ENCODE measurements around the gene SETDB2. TPM values are rescaled to one million over a fixed set of nuclear protein-coding genes. Genes with fewer than 3 reads are reported as not detected.

The SETDB2 gene
- total and polyA plus RNA-seq, 4 experiments from 2014 or later, result 11.0 to 28.2 (median 21.6) TPM

- Histone ChIP-seq H3K36me3 (ENCODE audit: insufficient read depth, low read length) (peaks cover 7% of the 10 kb centered on the region), H3K27me3 (ENCODE audit: insufficient read depth, low read length) (no peaks in the 10 kb centered on the region), H3K4me1 (ENCODE audit: insufficient read depth, low read length) (peaks cover 19% of the 10 kb centered on the region), H3K9me3 (ENCODE audit: control insufficient read depth in 1 of 2, low read length in 2 of 2) (no peaks in the 10 kb centered on the region), H3K27ac (ENCODE audit: low read depth, low read length) (no peak overlapping the region), H3K4me3 (ENCODE audit: low read length in 2 of 2) (no peak overlapping the region)
- CTCF ChIA-PET (ENCODE audit: partially characterized antibody), result interaction anchor here (1.6 kb wide), 1 partner anchor 12 kb away, joined by 3 read pairs; no protein-coding TSS in a partner anchor
- Mint-ChIP-seq H3K27me3 (no peaks in the 10 kb centered on the region), H3K4me3 (no peak overlapping the region), H3K9me3 (no peaks in the 10 kb centered on the region), H3K4me1 (peaks cover 28 to 46% (median 36%) of the 10 kb centered on the region in 4 donors), H3K27ac (peak overlapping the region in 3 of 7 donors; percentile 23 to 64 (median 30)), H3K36me3 (peaks cover 25 to 45% of the 10 kb centered on the region in 2 donors)
- no peak for DNase-seq
- intact Hi-C loops (cut with micrococcal nuclease), result loop anchor here (2.0 kb wide), 1 partner anchor 13 kb away; no protein-coding TSS in a partner anchor
- POLR2A ChIA-PET (ENCODE audit: partially characterized antibody), result no interaction called here
These were observed 59.9 kb downstream of the SETDB2 start for GRCh38 chr13:49503951-49504350.

DNA sequence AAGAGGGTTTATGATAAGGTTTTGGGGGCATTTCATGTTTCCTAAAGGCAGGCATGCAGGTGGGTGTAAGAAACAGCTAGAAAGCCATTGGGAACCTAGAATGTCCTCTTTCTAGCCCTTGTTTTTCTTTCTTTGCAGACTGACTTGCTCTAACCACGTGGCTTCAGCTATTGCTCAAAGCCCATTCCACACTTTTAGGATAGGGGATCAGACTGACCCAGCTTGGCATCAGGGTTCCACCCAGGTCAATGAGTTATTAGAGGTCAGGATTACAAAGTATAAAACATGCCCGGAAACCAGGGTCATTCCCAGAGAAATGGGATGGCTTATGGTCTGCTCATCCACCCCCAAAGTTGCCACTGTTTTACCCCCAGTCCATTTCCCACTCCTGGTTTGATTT lies 68.5 kb downstream of the SETDB2 start:
- no peak for DNase-seq
- Mint-ChIP-seq H3K27ac (peak overlapping the region in 4 of 7 donors; percentile 15 to 61 (median 40)), H3K4me3 (no peak overlapping the region), H3K4me1 (peaks cover 8 to 38% (median 14%) of the 10 kb centered on the region in 4 donors), H3K27me3 (no peaks in the 10 kb centered on the region), H3K36me3 (peaks cover 61 to 74% of the 10 kb centered on the region in 2 donors), H3K9me3 (no peaks in the 10 kb centered on the region)
- Histone ChIP-seq H3K36me3 (ENCODE audit: insufficient read depth, low read length) (peaks cover 29% of the 10 kb centered on the region), H3K4me3 (ENCODE audit: low read length in 2 of 2) (no peak overlapping the region), H3K4me1 (ENCODE audit: insufficient read depth, low read length) (peaks cover 3% of the 10 kb centered on the region), H3K27me3 (ENCODE audit: insufficient read depth, low read length) (no peaks in the 10 kb centered on the region), H3K9me3 (ENCODE audit: control insufficient read depth in 1 of 2, low read length in 2 of 2) (no peaks in the 10 kb centered on the region), H3K27ac (ENCODE audit: low read depth, low read length) (no peak overlapping the region)
- intact Hi-C loops (cut with micrococcal nuclease), result no loop called here
- ChIA-PET CTCF (ENCODE audit: partially characterized antibody) (interaction anchor here (1.3 kb wide), 1 partner anchor 16 kb away, joined by 3 read pairs; no protein-coding TSS in a partner anchor), POLR2A (ENCODE audit: partially characterized antibody) (interaction anchor here (1.0 to 1.1 kb wide), 3 partner anchors 16 to 68 kb away, joined by 3 read pairs; partner anchors contain the start of genes CAB39L, PHF11 and SETDB2)

GRCh38 chr13:49516467-49516866 lies 72.4 kb downstream of the SETDB2 start:
- H3K27ac Mint-ChIP-seq, result peak overlapping the region in 3 of 7 donors; percentile 9 to 91 (median 60)
- H3K9me3 Mint-ChIP-seq, result no peaks in the 10 kb centered on the region
- no peak for DNase-seq
- peaks cover 60 to 84% of the 10 kb centered on the region in 2 donors for H3K36me3 Mint-ChIP-seq
- no peaks in the 10 kb centered on the region for H3K27me3 Mint-ChIP-seq
- ChIA-PET POLR2A (ENCODE audit: partially characterized antibody) (interaction anchor here (1.6 kb wide), 1 partner anchor 21 kb away, joined by 5 read pairs; the partner anchor contains the start of gene PHF11), CTCF (ENCODE audit: partially characterized antibody) (interaction anchor here (1.1 to 1.5 kb wide), 3 partner anchors 9 to 70 kb away, joined by 3 read pairs; no protein-coding TSS in a partner anchor)
- H3K27me3 ChIP-seq (ENCODE audit: insufficient read depth, low read length), result no peaks in the 10 kb centered on the region
- intact Hi-C loops (cut with micrococcal nuclease), result loop anchor here (2.0 kb wide), 1 partner anchor 14 kb away; no protein-coding TSS in a partner anchor
- no peaks in the 10 kb centered on the region for H3K9me3 ChIP-seq (ENCODE audit: control insufficient read depth in 1 of 2, low read length in 2 of 2)
- peaks cover 41% of the 10 kb centered on the region for H3K36me3 ChIP-seq (ENCODE audit: insufficient read depth, low read length)
- peaks cover 0 to 27% (median 9%) of the 10 kb centered on the region in 4 donors for H3K4me1 Mint-ChIP-seq
- no peaks in the 10 kb centered on the region for H3K4me1 ChIP-seq (ENCODE audit: insufficient read depth, low read length)
- H3K4me3 Mint-ChIP-seq, result no peak overlapping the region
- no peak overlapping the region for H3K27ac ChIP-seq (ENCODE audit: low read depth, low read length)
- H3K4me3 ChIP-seq (ENCODE audit: low read length in 2 of 2), result no peak overlapping the region

DNA sequence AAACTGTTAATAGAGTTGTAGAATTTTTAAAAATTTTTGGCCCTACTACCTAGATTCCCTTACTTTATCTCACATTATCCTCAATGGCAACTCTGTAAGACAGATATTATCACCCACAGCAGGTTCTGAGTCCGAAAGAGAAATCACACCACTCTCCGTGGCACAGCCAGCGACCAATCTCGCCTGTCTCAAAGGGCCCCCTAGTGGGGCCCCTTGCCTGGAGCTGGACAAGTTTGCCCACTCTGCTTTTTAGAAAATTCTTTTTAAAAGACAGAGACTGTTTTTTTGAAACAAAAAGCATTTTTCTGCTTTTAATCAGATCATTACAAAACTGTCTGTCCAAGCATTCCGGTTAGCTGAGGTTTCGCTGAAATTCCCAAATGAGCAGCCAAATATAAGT lies 73.4 kb downstream of the SETDB2 start:
- H3K4me3 Mint-ChIP-seq, result no peak overlapping the region
- Histone ChIP-seq H3K27me3 (ENCODE audit: insufficient read depth, low read length) (no peaks in the 10 kb centered on the region), H3K9me3 (ENCODE audit: control insufficient read depth in 1 of 2, low read length in 2 of 2) (no peaks in the 10 kb centered on the region), H3K27ac (ENCODE audit: low read depth, low read length) (no peak overlapping the region), H3K4me1 (ENCODE audit: insufficient read depth, low read length) (no peaks in the 10 kb centered on the region), H3K36me3 (ENCODE audit: insufficient read depth, low read length) (peaks cover 44% of the 10 kb centered on the region), H3K4me3 (ENCODE audit: low read length in 2 of 2) (no peak overlapping the region)
- H3K36me3 Mint-ChIP-seq, result peaks cover 53 to 84% of the 10 kb centered on the region in 2 donors
- intact Hi-C loops (cut with micrococcal nuclease), result loop anchor here (2.0 kb wide), 1 partner anchor 15 kb away; no protein-coding TSS in a partner anchor
- H3K4me1 Mint-ChIP-seq, result peaks cover 0 to 18% (median 7%) of the 10 kb centered on the region in 4 donors
- no peak for DNase-seq
- POLR2A ChIA-PET (ENCODE audit: partially characterized antibody), result interaction anchor here (1.6 kb wide), 1 partner anchor 22 kb away, joined by 5 read pairs; the partner anchor contains the start of gene PHF11
- H3K27ac Mint-ChIP-seq, result no peak overlapping the region
- H3K27me3 Mint-ChIP-seq, result no peaks in the 10 kb centered on the region
- no peaks in the 10 kb centered on the region for H3K9me3 Mint-ChIP-seq
- CTCF ChIA-PET (ENCODE audit: partially characterized antibody), result interaction anchor here (1.2 kb wide), 1 partner anchor 20 kb away, joined by 6 read pairs; no protein-coding TSS in a partner anchor

DNA sequence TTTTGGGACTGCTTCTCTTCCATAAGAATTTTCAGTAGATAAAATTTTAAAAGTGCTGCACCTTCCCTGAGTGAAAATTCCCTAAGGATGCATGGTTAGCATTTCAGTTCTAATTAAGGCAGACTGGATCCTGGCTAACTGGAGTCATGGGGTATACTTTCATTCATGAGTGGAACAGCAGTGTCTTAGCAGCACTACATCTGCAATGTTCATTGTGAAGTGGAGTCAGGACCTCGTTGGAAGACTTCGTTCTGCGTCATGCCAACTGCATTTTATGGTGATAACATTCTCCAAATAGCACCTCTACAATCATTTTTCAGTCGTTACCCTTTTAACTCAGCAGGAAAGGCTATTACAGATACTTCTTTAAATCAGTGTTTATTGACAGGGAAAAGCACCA lies 77.2 kb downstream of the SETDB2 start:
- H3K4me3 ChIP-seq (ENCODE audit: low read length in 2 of 2), result no peak overlapping the region
- POLR2A ChIA-PET (ENCODE audit: partially characterized antibody), result no interaction called here
- H3K36me3 ChIP-seq (ENCODE audit: insufficient read depth, low read length), result peaks cover 24% of the 10 kb centered on the region
- Mint-ChIP-seq H3K4me3 (no peak overlapping the region), H3K27me3 (no peaks in the 10 kb centered on the region), H3K4me1 (peaks cover 0 to 17% (median 6%) of the 10 kb centered on the region in 4 donors), H3K36me3 (peaks cover 31 to 72% of the 10 kb centered on the region in 2 donors), H3K9me3 (no peaks in the 10 kb centered on the region), H3K27ac (peak overlapping the region in 2 of 7 donors; percentile 8 to 13)
- CTCF ChIA-PET (ENCODE audit: partially characterized antibody), result no interaction called here
- no peak overlapping the region for H3K27ac ChIP-seq (ENCODE audit: low read depth, low read length)
- no peaks in the 10 kb centered on the region for H3K27me3 ChIP-seq (ENCODE audit: insufficient read depth, low read length)
- intact Hi-C loops (cut with micrococcal nuclease), result no loop called here
- no peaks in the 10 kb centered on the region for H3K4me1 ChIP-seq (ENCODE audit: insufficient read depth, low read length)
- no peak for DNase-seq
- no peaks in the 10 kb centered on the region for H3K9me3 ChIP-seq (ENCODE audit: control insufficient read depth in 1 of 2, low read length in 2 of 2)

- Mint-ChIP-seq H3K36me3 (peaks cover 32 to 73% of the 10 kb centered on the region in 2 donors), H3K9me3 (no peaks in the 10 kb centered on the region), H3K27ac (peak overlapping the region in 3 of 7 donors; percentile 46 to 75 (median 53)), H3K27me3 (no peaks in the 10 kb centered on the region), H3K4me3 (no peak overlapping the region), H3K4me1 (peaks cover 0 to 9% (median 7%) of the 10 kb centered on the region in 4 donors)
- CTCF ChIA-PET (ENCODE audit: partially characterized antibody), result interaction anchor here (0.9 to 1.3 kb wide), 3 partner anchors 9 to 157 kb away, joined by 3 read pairs; no protein-coding TSS in a partner anchor
- intact Hi-C loops (cut with micrococcal nuclease), result no loop called here
- no peak for DNase-seq
- Histone ChIP-seq H3K4me3 (ENCODE audit: low read length in 2 of 2) (no peak overlapping the region), H3K27me3 (ENCODE audit: insufficient read depth, low read length) (no peaks in the 10 kb centered on the region), H3K4me1 (ENCODE audit: insufficient read depth, low read length) (no peaks in the 10 kb centered on the region), H3K36me3 (ENCODE audit: insufficient read depth, low read length) (peaks cover 13% of the 10 kb centered on the region), H3K9me3 (ENCODE audit: control insufficient read depth in 1 of 2, low read length in 2 of 2) (no peaks in the 10 kb centered on the region), H3K27ac (ENCODE audit: low read depth, low read length) (no peak overlapping the region)
- POLR2A ChIA-PET (ENCODE audit: partially characterized antibody), result interaction anchor here (1.0 kb wide), 1 partner anchor 29 kb away, joined by 3 read pairs; the partner anchor contains the start of gene PHF11
These were observed 80.8 kb downstream of the SETDB2 start for GRCh38 chr13:49524740-49525501.

- Histone ChIP-seq H3K27me3 (ENCODE audit: insufficient read depth, low read length) (no peaks in the 10 kb centered on the region), H3K27ac (ENCODE audit: low read depth, low read length) (no peak overlapping the region), H3K36me3 (ENCODE audit: insufficient read depth, low read length) (peaks cover 8% of the 10 kb centered on the region), H3K4me3 (ENCODE audit: low read length in 2 of 2) (no peak overlapping the region), H3K4me1 (ENCODE audit: insufficient read depth, low read length) (no peaks in the 10 kb centered on the region), H3K9me3 (ENCODE audit: control insufficient read depth in 1 of 2, low read length in 2 of 2) (no peaks in the 10 kb centered on the region)
- no peak for DNase-seq
- H3K4me1 Mint-ChIP-seq, result peaks cover 0 to 18% (median 10%) of the 10 kb centered on the region in 4 donors
- H3K27ac Mint-ChIP-seq, result peak overlapping the region in 5 of 7 donors; percentile 2 to 65 (median 46)
- peaks cover 30 to 64% of the 10 kb centered on the region in 2 donors for H3K36me3 Mint-ChIP-seq
- no peak overlapping the region for H3K4me3 Mint-ChIP-seq
- POLR2A ChIA-PET (ENCODE audit: partially characterized antibody), result no interaction called here
- H3K9me3 Mint-ChIP-seq, result no peaks in the 10 kb centered on the region
- intact Hi-C loops (cut with micrococcal nuclease), result no loop called here
- CTCF ChIA-PET (ENCODE audit: partially characterized antibody), result no interaction called here
- H3K27me3 Mint-ChIP-seq, result no peaks in the 10 kb centered on the region
These were observed 83.0 kb downstream of the SETDB2 start for GRCh38 chr13:49527123-49527522.

Measured in CD4-positive, alpha-beta memory T cell (primary cell).